Measurements from ENCODE around the gene CSKMT. TPM values are rescaled to one million over a fixed set of nuclear protein-coding genes. Genes with fewer than 3 reads are reported as not detected.

Gene CSKMT
- total RNA-seq, 1 donor, result 11.2 TPM

GRCh38 chr11:62712276-62712812 is 47.2 kb downstream of the CSKMT start:
- Histone ChIP-seq H3K4me2 (ENCODE audit: insufficient read depth, low read length) (no peak overlapping the region), H3K27me3 (ENCODE audit: insufficient read depth, low read length) (no peaks in the 10 kb centered on the region), H3K27ac (ENCODE audit: low read depth, low read length) (no peak overlapping the region), H3K36me3 (ENCODE audit: insufficient read depth, low read length) (peaks cover 66% of the 10 kb centered on the region), H4K20me1 (ENCODE audit: insufficient read depth, low read length) (no peaks in the 10 kb centered on the region), H3K4me3 (ENCODE audit: insufficient read depth, low read length) (no peak overlapping the region), H2AFZ (ENCODE audit: low read length) (no peak overlapping the region), H3K9me3 (ENCODE audit: low read depth, low read length) (no peaks in the 10 kb centered on the region), H3K79me2 (ENCODE audit: insufficient read depth, low read length) (peaks cover 33% of the 10 kb centered on the region), H3K4me1 (ENCODE audit: insufficient read depth, low read length) (peaks cover 16% of the 10 kb centered on the region)
- TF ChIP-seq, protein P1, sequence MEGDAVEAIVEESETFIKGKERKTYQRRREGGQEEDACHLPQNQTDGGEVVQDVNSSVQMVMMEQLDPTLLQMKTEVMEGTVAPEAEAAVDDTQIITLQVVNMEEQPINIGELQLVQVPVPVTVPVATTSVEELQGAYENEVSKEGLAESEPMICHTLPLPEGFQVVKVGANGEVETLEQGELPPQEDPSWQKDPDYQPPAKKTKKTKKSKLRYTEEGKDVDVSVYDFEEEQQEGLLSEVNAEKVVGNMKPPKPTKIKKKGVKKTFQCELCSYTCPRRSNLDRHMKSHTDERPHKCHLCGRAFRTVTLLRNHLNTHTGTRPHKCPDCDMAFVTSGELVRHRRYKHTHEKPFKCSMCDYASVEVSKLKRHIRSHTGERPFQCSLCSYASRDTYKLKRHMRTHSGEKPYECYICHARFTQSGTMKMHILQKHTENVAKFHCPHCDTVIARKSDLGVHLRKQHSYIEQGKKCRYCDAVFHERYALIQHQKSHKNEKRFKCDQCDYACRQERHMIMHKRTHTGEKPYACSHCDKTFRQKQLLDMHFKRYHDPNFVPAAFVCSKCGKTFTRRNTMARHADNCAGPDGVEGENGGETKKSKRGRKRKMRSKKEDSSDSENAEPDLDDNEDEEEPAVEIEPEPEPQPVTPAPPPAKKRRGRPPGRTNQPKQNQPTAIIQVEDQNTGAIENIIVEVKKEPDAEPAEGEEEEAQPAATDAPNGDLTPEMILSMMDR (IDR thresholded peaks at IDR 0.05; ENCODE audit: extremely low read depth, low read depth, low read length), result no peak
- DNase-seq (ENCODE audit: insufficient read length, low spot score, missing footprints), result no peak

DNA sequence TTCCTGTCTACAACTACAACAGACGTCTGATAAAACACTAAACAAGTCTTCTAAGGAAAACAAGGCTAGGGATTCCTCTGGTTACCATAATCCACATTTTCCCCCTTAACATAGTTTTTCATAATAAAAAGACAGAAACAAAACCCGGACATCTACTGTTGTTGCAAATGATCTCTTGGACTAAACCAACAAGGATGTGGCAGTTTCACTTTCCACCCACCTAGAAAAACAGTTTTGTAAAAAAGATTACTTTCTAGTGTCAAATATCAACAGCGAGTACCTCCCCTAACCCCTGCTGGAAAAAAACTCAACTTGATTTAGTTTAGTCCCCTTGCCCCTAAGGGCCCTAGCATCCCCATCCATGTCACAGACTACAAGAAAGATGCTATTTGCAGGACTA is 47.7 kb downstream of the CSKMT start:
- DNase-seq (ENCODE audit: insufficient read length, low spot score, missing footprints), result no peak
- H3K9me3 ChIP-seq (ENCODE audit: low read depth, low read length), result no peaks in the 10 kb centered on the region
- no peaks in the 10 kb centered on the region for H4K20me1 ChIP-seq (ENCODE audit: insufficient read depth, low read length)
- TF ChIP-seq, protein P1 (IDR thresholded peaks at IDR 0.05; ENCODE audit: extremely low read depth, low read depth, low read length), result no peak
- no peaks in the 10 kb centered on the region for H3K27me3 ChIP-seq (ENCODE audit: insufficient read depth, low read length)
- H2AFZ ChIP-seq (ENCODE audit: low read length), result no peak overlapping the region
- peaks cover 71% of the 10 kb centered on the region for H3K36me3 ChIP-seq (ENCODE audit: insufficient read depth, low read length)
- H3K27ac ChIP-seq (ENCODE audit: low read depth, low read length), result no peak overlapping the region
- peaks cover 38% of the 10 kb centered on the region for H3K79me2 ChIP-seq (ENCODE audit: insufficient read depth, low read length)
- no peak overlapping the region for H3K4me3 ChIP-seq (ENCODE audit: insufficient read depth, low read length)
- no peak overlapping the region for H3K4me2 ChIP-seq (ENCODE audit: insufficient read depth, low read length)
- H3K4me1 ChIP-seq (ENCODE audit: insufficient read depth, low read length), result peaks cover 16% of the 10 kb centered on the region

GRCh38 chr11:62713343-62713742 is 48.2 kb downstream of the CSKMT start:
- Histone ChIP-seq H3K36me3 (ENCODE audit: insufficient read depth, low read length) (peaks cover 76% of the 10 kb centered on the region), H4K20me1 (ENCODE audit: insufficient read depth, low read length) (no peaks in the 10 kb centered on the region), H3K4me1 (ENCODE audit: insufficient read depth, low read length) (peaks cover 16% of the 10 kb centered on the region), H3K27me3 (ENCODE audit: insufficient read depth, low read length) (no peaks in the 10 kb centered on the region), H3K79me2 (ENCODE audit: insufficient read depth, low read length) (peaks cover 43% of the 10 kb centered on the region), H2AFZ (ENCODE audit: low read length) (no peak overlapping the region), H3K9me3 (ENCODE audit: low read depth, low read length) (no peaks in the 10 kb centered on the region), H3K4me2 (ENCODE audit: insufficient read depth, low read length) (no peak overlapping the region), H3K4me3 (ENCODE audit: insufficient read depth, low read length) (no peak overlapping the region), H3K27ac (ENCODE audit: low read depth, low read length) (no peak overlapping the region)
- DNase-seq (ENCODE audit: insufficient read length, low spot score, missing footprints), result no peak
- TF ChIP-seq, protein P1 (IDR thresholded peaks at IDR 0.05; ENCODE audit: extremely low read depth, low read depth, low read length), result no peak

GRCh38 chr11:62715150-62716130 is 50.3 kb downstream of the CSKMT start:
- Histone ChIP-seq H3K4me3 (ENCODE audit: insufficient read depth, low read length) (no peak overlapping the region), H3K27ac (ENCODE audit: low read depth, low read length) (no peak overlapping the region), H3K4me1 (ENCODE audit: insufficient read depth, low read length) (peaks cover 4% of the 10 kb centered on the region), H2AFZ (ENCODE audit: low read length) (no peak overlapping the region), H3K9me3 (ENCODE audit: low read depth, low read length) (no peaks in the 10 kb centered on the region), H3K27me3 (ENCODE audit: insufficient read depth, low read length) (no peaks in the 10 kb centered on the region), H3K4me2 (ENCODE audit: insufficient read depth, low read length) (no peak overlapping the region), H4K20me1 (ENCODE audit: insufficient read depth, low read length) (no peaks in the 10 kb centered on the region), H3K79me2 (ENCODE audit: insufficient read depth, low read length) (peaks cover 62% of the 10 kb centered on the region), H3K36me3 (ENCODE audit: insufficient read depth, low read length) (peaks cover 90% of the 10 kb centered on the region)
- DNase-seq (ENCODE audit: insufficient read length, low spot score, missing footprints), result no peak
- TF ChIP-seq, protein P1 (IDR thresholded peaks at IDR 0.05; ENCODE audit: extremely low read depth, low read depth, low read length), result no peak

Data from osteoblast (primary cell).